ENCODE results near the gene COX6B2.

DNA sequence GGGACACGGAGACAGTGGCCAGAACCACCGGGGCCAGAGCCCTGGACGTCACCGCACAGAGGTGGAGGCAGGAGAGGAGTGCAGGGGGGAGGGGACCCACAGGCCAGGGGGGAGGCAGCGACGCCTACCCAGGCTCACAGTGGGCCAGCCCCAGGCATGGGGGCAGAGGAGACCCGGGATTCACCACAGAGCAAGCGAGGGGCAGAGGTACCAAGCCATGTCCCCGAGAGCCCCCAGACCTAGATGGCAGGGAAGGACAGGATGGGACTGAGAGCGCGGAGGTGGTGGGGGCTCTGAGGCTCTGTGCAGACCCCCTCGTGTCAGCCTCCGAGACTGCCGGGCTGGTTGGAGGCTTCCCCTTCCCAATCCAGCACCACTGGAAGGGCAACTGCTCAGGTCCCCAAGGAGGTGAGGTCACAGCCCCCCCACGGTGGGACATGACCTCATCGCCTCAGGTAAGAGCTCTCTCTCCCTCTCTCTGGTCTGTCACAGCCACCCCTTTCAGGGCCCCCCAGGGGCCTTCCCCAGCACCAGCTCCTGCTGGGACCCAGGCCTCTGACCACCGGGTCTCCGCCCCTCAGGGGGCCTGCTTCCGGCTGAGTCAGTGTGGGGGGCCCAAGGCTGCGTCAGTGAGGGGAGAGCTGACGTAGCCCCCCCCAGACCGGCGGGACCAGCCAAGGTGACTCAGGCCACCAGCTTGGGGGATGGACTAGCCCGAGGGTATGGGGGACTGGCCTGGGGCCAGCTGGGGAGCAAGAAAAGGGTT lies 18.0 kb upstream of the COX6B2 start:
- TF ChIP-seq, protein P1, sequence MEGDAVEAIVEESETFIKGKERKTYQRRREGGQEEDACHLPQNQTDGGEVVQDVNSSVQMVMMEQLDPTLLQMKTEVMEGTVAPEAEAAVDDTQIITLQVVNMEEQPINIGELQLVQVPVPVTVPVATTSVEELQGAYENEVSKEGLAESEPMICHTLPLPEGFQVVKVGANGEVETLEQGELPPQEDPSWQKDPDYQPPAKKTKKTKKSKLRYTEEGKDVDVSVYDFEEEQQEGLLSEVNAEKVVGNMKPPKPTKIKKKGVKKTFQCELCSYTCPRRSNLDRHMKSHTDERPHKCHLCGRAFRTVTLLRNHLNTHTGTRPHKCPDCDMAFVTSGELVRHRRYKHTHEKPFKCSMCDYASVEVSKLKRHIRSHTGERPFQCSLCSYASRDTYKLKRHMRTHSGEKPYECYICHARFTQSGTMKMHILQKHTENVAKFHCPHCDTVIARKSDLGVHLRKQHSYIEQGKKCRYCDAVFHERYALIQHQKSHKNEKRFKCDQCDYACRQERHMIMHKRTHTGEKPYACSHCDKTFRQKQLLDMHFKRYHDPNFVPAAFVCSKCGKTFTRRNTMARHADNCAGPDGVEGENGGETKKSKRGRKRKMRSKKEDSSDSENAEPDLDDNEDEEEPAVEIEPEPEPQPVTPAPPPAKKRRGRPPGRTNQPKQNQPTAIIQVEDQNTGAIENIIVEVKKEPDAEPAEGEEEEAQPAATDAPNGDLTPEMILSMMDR (IDR thresholded peaks at IDR 0.05): no peak
- no peak for TF ChIP-seq POLR2A (IDR thresholded peaks at IDR 0.05)
